Stimulated activated effector memory CD8-positive, alpha-beta T cell treated with anti-CD3 and anti-CD28 coated beads, Interleukin-12 subunit alpha, Interleukin-12 subunit beta, amount 100 ng/mL, for 72 hours (primary cell): ENCODE data around the gene ATP5MK.
"Not testable (repeated sequence)": the region's sequence is repeated elsewhere in the genome, so short reads cannot be mapped to it uniquely, and the experiment has no call there.

Experiments used
- ATAC-seq: fragments of 150-1000 bp; cut with Tn5 transposase; 2 replicates; pipeline ENCODE4 v1.10.0; 2021
- DNase-seq, 2 donors: peaks; one replicate each; pipeline ENCODE4 v3.0.0; 2021 to 2022; ENCODE audit warnings: low spot score in 2 of 2
- H3K27ac Mint-ChIP-seq: one replicate; pipeline ENCODE4 v1.8.0; 2022; ENCODE audit warnings: mild to moderate bottlenecking, mixed read lengths
- H3K36me3 Mint-ChIP-seq: one replicate; pipeline ENCODE4 v1.8.0; 2022; ENCODE audit warnings: mild to moderate bottlenecking, mixed read lengths
- H3K4me1 Mint-ChIP-seq: one replicate; pipeline ENCODE4 v1.8.0; 2022; ENCODE audit warnings: mixed read lengths
- H3K4me3 Mint-ChIP-seq: one replicate; pipeline ENCODE4 v1.8.0; 2022; ENCODE audit warnings: mild to moderate bottlenecking, mixed read lengths
- H3K9me3 Mint-ChIP-seq: one replicate; pipeline ENCODE4 v1.8.0; 2022; ENCODE audit warnings: mixed read lengths

ATP5MK gene

DNA sequence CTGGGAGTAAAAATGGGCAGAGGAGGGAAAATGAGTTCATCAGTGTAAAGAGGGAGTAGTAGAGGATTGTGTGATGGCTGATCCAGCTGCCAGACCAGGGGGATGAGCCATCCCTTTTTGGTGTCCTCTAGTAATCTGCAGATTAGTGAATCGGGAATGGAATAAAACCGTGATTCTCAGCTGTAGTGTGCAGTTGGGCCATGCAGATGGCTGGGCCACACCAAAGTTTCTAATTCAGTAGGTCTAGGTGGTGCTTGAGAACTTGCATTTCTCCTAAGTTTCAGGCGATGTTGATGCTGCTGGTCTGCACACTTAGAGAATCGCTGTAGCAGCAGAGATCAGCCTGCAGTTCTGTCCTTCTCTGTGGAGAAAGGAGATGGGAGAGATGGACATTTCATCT, 22.8 kb upstream of the ATP5MK start:
- Mint-ChIP-seq H3K36me3 (peaks cover 100% of the 10 kb centered on the region), H3K4me1 (no peaks in the 10 kb centered on the region), H3K27ac (no peak overlapping the region), H3K4me3 (no peak overlapping the region), H3K9me3 (no peaks in the 10 kb centered on the region)
- no peak for ATAC-seq
- no peak for DNase-seq

DNA sequence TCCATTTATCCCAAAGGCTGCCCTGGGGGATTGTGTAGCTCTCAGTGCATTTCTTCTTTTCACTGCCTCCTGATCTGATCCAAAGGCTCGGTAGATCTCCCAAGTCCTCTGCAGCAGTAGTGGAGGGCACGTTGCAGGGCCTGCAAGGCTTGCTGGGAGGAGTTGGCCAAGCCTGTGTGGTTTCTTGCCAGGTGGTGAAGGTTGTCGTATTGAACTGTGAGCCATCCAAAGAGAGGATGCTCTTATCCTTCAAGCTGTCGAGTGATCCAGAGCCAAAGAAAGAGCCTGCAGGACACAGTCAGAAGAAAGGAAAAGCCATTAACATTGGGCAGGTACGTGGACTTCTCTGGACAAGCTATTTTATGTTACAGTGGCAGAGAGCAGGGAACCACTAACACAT, 21.3 kb upstream of the ATP5MK start:
- H3K9me3 Mint-ChIP-seq = no peaks in the 10 kb centered on the region
- ATAC-seq (no peak), DNase-seq (no peak)
- H3K4me1 Mint-ChIP-seq = no peaks in the 10 kb centered on the region
- H3K27ac Mint-ChIP-seq = no peak overlapping the region
- H3K36me3 Mint-ChIP-seq = peaks cover 100% of the 10 kb centered on the region
- no peak overlapping the region for H3K4me3 Mint-ChIP-seq

- peak overlapping the region; percentile 60 for H3K27ac Mint-ChIP-seq
- not testable (repeated sequence) for H3K9me3 Mint-ChIP-seq, DNase-seq, H3K4me3 Mint-ChIP-seq, ATAC-seq, H3K4me1 Mint-ChIP-seq
- H3K36me3 Mint-ChIP-seq = peaks cover 100% of the 10 kb centered on the region
Observed at GRCh38 chr10:103417148-103417469, 20.8 kb upstream of the ATP5MK start.

DNA sequence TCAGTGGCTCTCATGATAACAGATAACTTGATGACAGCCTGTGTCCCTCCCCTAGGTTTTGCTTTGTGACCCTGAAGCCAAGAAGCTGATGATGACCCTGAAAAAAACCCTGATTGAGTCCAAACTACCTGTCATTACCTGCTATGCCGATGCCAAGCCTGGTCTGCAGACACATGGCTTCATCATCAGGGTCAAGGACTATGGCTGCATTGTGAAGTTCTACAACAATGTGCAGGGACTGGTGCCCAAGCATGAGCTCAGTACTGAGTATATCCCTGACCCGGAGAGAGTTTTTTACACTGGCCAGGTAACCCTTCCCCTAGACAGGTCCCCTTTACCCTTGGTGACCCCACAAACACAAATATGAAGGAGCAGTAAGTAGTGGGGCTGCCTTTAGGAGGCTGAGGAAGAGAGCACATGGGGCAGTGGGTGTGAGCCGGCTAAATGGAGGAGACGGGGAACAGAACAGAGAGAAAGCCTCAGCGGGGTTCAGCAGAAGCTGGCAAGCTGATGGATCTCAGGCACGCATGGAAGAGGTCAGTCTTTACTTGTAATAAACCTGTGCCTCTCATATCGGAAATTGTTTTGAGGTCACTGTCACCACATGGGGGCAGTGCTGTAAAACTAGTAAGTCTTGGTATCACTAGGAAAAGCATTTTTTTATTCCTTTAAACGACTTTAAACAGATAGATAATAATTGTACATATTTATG, 20.3 kb upstream of the ATP5MK start:
- DNase-seq = peak; percentile 25 to 68
- peak; percentile 55 for ATAC-seq

GRCh38 chr10:103415581-103415980, 19.3 kb upstream of the ATP5MK start:
- DNase-seq (no peak), ATAC-seq (no peak)
- H3K4me1 Mint-ChIP-seq = no peaks in the 10 kb centered on the region

More for the DNA sequence above, 20.3 kb upstream of the ATP5MK start:
- Mint-ChIP-seq H3K4me3 (no peak overlapping the region), H3K36me3 (peaks cover 100% of the 10 kb centered on the region), H3K27ac (peak overlapping the region; percentile 60), H3K4me1 (no peaks in the 10 kb centered on the region), H3K9me3 (no peaks in the 10 kb centered on the region)

DNA sequence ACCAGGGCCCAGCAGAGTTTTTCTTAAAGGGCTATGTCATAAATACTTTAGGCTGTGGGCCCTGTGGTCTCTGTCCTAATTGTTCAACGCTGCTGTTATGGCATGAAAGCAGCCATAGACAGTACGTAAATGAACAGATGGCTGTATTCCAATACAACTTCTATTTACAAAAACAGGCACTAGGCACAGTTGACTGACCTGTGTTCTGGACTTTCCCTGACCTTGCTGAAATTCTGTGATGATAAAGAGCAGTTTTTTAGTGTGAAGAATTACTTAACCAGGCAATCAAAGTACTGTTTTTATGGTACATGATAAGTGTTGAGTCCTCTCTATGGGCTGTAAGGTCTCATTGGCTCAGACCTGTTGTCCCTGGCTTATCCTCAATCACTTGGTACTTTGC, 17.3 kb upstream of the ATP5MK start:
- H3K4me1 Mint-ChIP-seq = no peaks in the 10 kb centered on the region
- no peak overlapping the region for H3K4me3 Mint-ChIP-seq
- peaks cover 100% of the 10 kb centered on the region for H3K36me3 Mint-ChIP-seq
- no peaks in the 10 kb centered on the region for H3K9me3 Mint-ChIP-seq
- no peak for ATAC-seq
- DNase-seq = no peak
- no peak overlapping the region for H3K27ac Mint-ChIP-seq

More at GRCh38 chr10:103415581-103415980, 19.3 kb upstream of the ATP5MK start:
- Mint-ChIP-seq H3K27ac (peak overlapping the region; percentile 60), H3K9me3 (no peaks in the 10 kb centered on the region), H3K36me3 (peaks cover 100% of the 10 kb centered on the region), H3K4me3 (no peak overlapping the region)

DNA sequence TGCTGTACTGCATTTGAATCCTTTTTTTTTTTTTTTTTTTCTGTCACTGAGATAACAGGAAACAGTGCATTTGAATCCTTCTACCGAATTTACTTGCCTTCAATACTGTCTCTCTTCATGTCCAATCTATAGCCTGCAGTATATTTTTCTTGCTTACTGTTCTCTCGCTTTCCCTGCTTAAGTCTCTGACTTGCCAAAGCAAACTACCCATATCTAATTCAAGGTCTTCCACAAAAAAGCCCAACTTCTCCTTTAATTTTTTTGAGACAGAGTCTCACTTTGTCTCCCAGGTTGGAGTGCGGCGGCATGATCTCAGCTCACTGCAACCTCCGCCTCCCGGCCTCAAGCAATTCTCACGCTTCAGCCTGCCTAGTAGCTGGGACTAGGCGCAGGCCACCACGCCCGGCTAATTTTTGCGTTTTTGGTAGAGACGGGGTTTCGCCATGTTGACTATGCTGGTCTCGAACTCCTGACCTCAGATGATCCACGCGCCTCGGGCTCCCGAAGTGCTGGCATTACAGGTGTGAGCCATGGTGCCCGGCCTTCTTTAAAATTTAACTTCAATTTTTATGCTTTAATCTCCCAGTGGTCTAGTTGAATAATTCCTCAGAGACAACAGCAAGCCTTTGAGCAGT, 1.0 kb upstream of the ATP5MK start:
- ATAC-seq = no peak

GRCh38 chr10:103396789-103397087, 463 bp upstream of the ATP5MK start:
- no peak for ATAC-seq
- no peaks in the 10 kb centered on the region for H3K9me3 Mint-ChIP-seq
- H3K4me1 Mint-ChIP-seq = peaks cover 52% of the 10 kb centered on the region
- H3K27ac Mint-ChIP-seq = peak overlapping the region; percentile 99
- peak overlapping the region; percentile 100 for H3K4me3 Mint-ChIP-seq
- peaks cover 74% of the 10 kb centered on the region for H3K36me3 Mint-ChIP-seq
- DNase-seq = no peak

More for the DNA sequence above, 1.0 kb upstream of the ATP5MK start:
- Mint-ChIP-seq H3K27ac (peak overlapping the region; percentile 99), H3K36me3 (peaks cover 74% of the 10 kb centered on the region), H3K9me3 (no peaks in the 10 kb centered on the region), H3K4me1 (peaks cover 52% of the 10 kb centered on the region), H3K4me3 (peak overlapping the region; percentile 100)
- DNase-seq = no peak

DNA sequence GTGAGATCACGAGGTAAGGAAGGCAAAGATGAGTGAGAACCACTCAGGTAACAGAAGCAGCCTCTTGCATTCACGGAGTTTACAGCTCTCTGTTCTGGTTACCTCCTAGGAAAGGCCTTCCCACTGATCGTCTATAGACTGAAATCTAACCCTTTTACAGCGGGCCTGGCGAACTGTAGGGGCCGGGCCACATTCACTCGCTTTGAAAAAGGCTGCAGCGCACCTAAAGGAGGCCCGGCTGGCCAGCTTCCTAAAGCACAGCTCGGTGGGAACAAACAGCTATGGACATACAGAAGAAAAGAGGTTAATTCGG, 565 bp downstream of the ATP5MK start:
- H3K4me3 Mint-ChIP-seq = peak overlapping the region; percentile 100
- H3K4me1 Mint-ChIP-seq = peaks cover 52% of the 10 kb centered on the region
- ATAC-seq (no peak), DNase-seq (no peak)
- peak overlapping the region; percentile 99 for H3K27ac Mint-ChIP-seq
- peaks cover 74% of the 10 kb centered on the region for H3K36me3 Mint-ChIP-seq
- H3K9me3 Mint-ChIP-seq = no peaks in the 10 kb centered on the region

- Mint-ChIP-seq H3K4me1 (peaks cover 48% of the 10 kb centered on the region), H3K9me3 (no peaks in the 10 kb centered on the region), H3K4me3 (peak overlapping the region; percentile 39), H3K36me3 (peaks cover 74% of the 10 kb centered on the region), H3K27ac (peak overlapping the region; percentile 58)
- DNase-seq (no peak), ATAC-seq (no peak)
Observed at GRCh38 chr10:103394180-103394579, 2.1 kb downstream of the ATP5MK start.

GRCh38 chr10:103382769-103383168, 13.5 kb downstream of the ATP5MK start:
- no peak for ATAC-seq
- H3K36me3 Mint-ChIP-seq = peaks cover 100% of the 10 kb centered on the region
- H3K4me1 Mint-ChIP-seq = no peaks in the 10 kb centered on the region
- DNase-seq = no peak
- H3K27ac Mint-ChIP-seq = no peak overlapping the region
- no peaks in the 10 kb centered on the region for H3K9me3 Mint-ChIP-seq
- H3K4me3 Mint-ChIP-seq = no peak overlapping the region

- Mint-ChIP-seq H3K27ac (no peak overlapping the region), H3K4me1 (peaks cover 18% of the 10 kb centered on the region), H3K36me3 (peaks cover 66% of the 10 kb centered on the region), H3K9me3 (no peaks in the 10 kb centered on the region), H3K4me3 (no peak overlapping the region)
- DNase-seq (no peak), ATAC-seq (no peak)
Observed at GRCh38 chr10:103374263-103374662, 22.0 kb downstream of the ATP5MK start.

- Mint-ChIP-seq H3K36me3 (peaks cover 59% of the 10 kb centered on the region), H3K27ac (no peak overlapping the region), H3K9me3 (no peaks in the 10 kb centered on the region), H3K4me1 (peaks cover 18% of the 10 kb centered on the region), H3K4me3 (no peak overlapping the region)
- ATAC-seq = no peak
- no peak for DNase-seq
Observed at GRCh38 chr10:103373544-103373943, 22.7 kb downstream of the ATP5MK start.

GRCh38 chr10:103367782-103368518, 28.3 kb downstream of the ATP5MK start, which contains the start of gene TAF5:
Gene TAF5, plus strand, starts transcription at chr10:103367976. Its CDS starts 14 bp downstream, at chr10:103367990.
- H3K4me1 Mint-ChIP-seq = peaks cover 5% of the 10 kb centered on the region
- peaks cover 11% of the 10 kb centered on the region for H3K36me3 Mint-ChIP-seq
- peak within 1 kb of the TSS; percentile 76 for H3K4me3 Mint-ChIP-seq
- H3K9me3 Mint-ChIP-seq = no peaks in the 10 kb centered on the region
- DNase-seq (peak; percentile 83 to 94), ATAC-seq (peak; percentile 75)
- peak within 1 kb of the TSS; percentile 87 for H3K27ac Mint-ChIP-seq

DNA sequence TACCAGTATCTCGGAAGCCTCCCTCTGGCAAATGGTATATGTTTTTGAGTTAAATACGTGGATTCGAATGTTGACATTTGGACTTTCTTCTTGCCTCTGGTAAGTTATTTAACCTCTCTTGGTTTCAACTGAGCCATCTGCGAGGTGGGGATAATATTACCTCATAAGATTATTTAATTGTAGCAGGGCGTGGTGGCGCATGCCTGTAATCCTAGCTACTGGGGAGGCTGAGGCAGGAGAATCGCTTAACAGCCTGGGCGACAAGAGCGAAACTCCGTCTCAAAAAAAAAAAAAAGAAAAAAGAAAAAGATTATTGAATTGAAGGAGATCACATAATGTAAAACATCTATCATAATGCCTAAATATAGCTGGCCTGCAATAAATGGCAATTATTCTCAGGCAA, 28.9 kb downstream of the ATP5MK start:
- peaks cover 5% of the 10 kb centered on the region for H3K4me1 Mint-ChIP-seq
- peak overlapping the region; percentile 76 for H3K4me3 Mint-ChIP-seq
- no peaks in the 10 kb centered on the region for H3K9me3 Mint-ChIP-seq
- peaks cover 8% of the 10 kb centered on the region for H3K36me3 Mint-ChIP-seq
- DNase-seq (no peak), ATAC-seq (no peak)
- peak overlapping the region; percentile 87 for H3K27ac Mint-ChIP-seq

GRCh38 chr10:103360791-103361190, 35.5 kb downstream of the ATP5MK start:
- H3K9me3 Mint-ChIP-seq, DNase-seq, H3K4me1 Mint-ChIP-seq, H3K36me3 Mint-ChIP-seq, H3K27ac Mint-ChIP-seq, H3K4me3 Mint-ChIP-seq: not testable (repeated sequence)
- ATAC-seq = peak; percentile 62
